ENCODE measurements around the gene KRT33A.
"Not testable (repeated sequence)": the region's sequence is repeated elsewhere in the genome, so short reads cannot be mapped to it uniquely, and the experiment has no call there.

KRT33A gene

DNA sequence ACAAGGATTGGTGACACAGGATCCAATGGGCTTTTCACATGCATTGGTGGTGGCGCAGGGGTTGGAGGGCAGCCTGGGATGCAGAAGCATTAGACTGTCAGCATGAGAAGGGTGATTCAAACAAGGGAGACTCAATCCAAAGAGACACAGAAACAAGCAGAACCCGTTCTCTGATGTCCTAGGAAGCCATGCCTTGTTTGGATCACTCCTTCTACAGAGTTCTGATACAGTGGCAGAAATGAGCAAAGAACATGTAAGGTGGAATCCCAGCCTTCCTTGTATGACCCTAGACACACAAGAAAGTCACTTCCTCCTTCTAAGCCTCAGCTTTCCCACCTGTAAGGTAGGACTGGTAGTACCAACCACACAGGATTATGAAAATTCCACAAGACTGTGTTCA, 13.3 kb upstream of the KRT33A start:
- no peak for DNase-seq (ENCODE audit: low spot score)

DNA sequence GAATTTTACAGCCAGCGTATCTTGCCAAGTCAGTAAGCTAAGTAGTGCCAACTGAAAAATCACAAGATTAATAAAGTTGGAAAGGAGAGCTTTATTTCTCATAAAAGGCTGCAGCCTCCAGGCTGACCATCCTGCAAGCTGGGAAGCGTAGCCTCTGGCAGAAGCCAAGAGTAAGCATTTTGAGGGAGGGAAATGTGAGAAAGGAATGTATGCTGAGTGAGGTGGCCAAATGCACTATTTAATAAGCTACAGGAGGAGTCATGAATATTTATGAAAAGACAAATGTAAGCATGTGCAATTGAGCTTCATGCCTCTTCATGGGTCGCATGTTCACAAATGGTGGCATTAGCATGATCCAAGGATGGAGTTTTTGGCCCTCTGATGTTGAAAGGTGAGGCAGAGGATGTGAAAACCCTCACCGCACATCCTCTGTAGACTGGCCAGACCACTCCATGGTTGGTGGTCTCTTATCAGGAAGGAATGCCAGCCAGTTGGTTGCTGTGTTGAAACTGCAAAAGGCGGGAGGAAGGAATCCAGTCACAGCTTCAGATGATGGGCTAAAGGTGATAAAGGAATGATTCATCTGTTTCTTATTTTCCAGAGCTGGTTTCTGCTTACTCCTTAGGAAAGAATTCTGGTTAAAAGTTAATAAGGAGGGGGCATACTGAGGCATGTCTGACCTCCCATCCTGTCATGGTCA, 9.8 kb upstream of the KRT33A start:
- DNase-seq (ENCODE audit: low spot score), result no peak

DNA sequence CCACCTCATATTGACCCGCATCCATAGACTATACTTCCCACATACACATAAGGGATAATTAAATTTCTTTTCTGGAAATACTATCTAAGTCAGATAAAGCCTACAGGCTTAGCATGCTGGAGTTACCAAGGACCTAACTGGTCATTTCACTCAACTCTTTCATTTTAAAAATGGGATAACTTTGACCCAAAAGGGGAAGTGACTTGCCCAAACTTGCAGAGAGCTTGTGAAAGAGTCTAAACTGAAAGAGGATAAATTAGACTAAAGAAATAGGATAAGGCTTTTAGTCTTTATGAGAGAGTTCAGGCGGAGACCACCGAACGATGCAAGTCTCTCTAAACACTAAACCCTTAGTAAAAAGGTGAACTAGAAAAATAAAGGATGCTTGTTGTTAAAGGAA, 3.9 kb upstream of the KRT33A start:
- DNase-seq (ENCODE audit: low spot score), result no peak

DNA sequence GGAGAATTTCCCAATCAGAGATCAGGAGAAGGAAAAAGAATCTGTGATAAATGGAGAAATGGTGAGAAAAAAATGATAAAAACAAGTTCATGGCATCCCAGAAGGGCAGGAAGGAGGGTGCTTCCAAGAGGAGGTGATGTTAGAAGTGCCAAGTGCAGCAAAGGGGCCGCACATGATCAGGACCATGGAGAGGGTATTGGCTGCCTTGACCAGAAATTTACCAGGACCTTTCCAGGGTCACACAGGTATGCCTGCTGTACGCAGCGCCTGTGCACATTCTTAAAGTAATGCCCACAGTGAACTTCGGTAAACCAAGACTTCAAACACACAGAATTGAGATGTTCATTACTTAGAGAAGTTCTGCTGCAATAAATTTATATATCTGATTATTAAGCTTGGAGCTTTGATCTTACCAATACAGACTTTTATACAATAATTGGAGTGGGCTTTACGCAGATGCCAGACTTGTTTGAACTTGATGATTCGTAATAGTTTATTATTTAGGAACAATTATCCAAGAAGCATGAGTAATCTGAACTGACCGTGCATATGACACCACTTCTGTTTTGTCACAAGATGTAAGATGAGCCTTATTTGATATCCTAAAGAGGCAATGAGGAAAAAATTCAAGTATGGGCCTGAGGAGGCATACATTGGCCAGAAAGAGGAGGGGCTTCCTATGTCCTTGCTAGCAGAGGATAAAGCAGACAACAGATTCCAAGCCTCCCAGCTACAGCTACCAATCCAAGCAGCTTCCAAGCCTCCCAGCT, 2.2 kb upstream of the KRT33A start:
- no peak for DNase-seq (ENCODE audit: low spot score)

DNA sequence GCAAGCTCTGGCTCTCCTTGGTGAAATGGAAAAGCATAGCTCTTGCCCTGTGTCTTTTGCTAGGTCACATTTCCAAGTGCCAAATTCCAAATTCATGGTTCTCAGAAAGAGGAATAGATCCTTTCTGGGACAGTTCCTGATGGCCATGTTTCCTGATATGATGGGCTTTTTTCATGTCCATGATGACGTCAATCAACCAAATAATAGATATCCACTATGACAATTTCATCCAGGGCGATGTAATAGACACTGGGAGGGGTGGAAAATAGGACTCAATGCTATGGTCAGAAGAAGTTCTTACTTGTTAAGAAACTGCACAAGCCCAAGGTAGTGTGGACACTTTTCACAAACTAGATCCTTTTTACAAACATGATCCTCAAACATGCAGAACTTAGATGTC, 549 bp upstream of the KRT33A start:
- no peak for DNase-seq (ENCODE audit: low spot score)

DNA sequence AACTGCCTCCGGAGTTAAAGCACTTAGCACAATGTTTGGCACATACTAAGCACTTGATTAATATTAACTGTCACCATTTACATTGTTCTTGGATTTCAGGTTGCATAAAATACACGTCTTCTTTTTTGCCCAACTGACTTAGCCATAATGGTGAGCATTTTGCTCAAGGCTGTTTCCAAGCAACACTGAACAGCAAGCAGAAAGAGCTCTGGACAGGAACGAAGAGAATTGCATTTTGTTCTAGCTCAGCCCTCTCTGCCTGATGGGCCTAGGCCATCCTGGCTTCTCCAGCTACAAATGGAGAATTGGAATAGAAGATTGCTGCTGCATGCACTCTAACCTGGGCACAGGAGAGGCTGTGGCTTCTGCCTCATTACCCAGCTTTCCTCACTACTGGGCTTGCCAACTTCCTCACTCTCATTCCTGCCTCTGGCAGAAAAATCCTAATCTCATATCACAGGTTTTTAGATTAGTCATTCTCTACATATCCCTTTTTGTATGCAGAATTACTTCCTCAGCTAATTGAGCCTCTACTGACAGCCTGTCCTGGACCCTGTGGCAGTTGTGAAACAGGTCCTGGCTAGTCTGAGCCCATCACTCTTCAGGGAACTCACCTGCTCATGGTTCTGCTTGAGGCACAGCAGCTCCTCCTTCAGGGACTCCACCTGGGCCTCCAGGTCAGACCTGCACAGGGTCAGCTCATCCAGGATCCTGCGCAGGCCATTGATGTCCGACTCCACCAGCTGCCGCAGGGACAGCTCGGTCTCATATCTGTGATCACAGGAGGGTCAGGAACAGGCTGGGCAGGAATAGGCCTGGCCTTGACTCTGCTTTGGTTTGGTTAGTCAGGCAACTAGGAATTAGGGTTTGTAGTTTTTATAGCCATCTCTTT, 2.5 kb downstream of the KRT33A start:
- no peak for DNase-seq (ENCODE audit: low spot score)

DNA sequence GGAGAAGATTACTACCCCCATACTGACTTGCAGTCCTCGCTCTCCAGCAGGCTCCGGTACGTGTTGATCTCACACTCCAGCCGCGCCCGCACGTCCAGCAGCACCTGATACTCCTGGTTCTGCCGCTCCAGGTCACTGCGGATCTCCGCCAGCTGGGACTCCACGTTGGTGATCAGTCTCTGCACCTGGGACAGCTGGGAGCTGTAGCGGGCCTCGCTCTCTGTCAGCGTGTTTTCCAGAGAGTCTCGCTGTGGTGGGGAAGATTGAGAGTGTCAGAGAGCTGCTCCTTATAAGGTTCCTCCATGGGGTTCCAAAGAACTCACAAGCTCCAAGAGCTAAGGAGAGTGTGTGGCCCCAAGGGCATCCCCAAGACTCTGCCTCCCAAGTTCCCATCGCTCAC, 4.2 kb downstream of the KRT33A start:
- DNase-seq (ENCODE audit: low spot score), result not testable (repeated sequence)

DNA sequence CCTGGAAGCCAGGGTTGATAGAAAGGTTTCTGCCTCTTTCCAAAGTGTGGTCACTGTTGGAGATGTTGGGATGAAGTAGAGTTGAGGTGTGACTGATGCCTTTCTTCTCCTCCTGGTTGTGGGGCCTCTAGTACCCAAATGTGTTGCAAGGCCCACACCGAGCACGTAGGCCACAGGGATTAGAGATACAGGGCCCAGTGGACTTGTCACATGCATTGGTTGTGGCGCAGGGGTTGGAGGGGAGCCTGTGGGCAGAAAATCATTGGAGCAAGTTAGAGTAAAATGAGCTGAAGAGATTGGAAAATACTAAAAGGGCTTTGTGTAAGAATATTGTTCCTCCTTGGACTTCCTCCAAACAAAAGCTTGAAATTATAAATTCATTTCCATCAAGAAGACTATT, 4.6 kb downstream of the KRT33A start:
- DNase-seq (ENCODE audit: low spot score), result no peak

DNA sequence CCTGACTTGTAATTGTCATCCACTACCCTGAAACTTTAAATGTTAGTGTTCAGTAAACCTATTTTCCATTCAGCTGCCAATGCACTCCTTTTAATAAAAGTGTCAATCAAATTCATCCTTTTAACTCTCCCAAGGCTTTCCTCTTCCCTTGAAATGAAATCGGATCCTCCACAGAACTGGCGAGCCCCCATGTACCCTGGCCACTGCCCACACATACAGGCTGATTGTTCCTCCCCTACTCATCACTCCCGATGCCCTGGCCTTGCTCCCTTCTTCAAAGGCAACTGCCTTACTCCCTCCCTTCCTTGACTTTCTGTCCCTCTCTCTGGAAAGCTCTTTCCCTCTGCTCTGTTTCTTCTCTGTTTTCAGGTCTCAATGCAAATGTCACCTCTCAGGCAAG, 7.6 kb downstream of the KRT33A start:
- DNase-seq (ENCODE audit: low spot score), result no peak

DNA sequence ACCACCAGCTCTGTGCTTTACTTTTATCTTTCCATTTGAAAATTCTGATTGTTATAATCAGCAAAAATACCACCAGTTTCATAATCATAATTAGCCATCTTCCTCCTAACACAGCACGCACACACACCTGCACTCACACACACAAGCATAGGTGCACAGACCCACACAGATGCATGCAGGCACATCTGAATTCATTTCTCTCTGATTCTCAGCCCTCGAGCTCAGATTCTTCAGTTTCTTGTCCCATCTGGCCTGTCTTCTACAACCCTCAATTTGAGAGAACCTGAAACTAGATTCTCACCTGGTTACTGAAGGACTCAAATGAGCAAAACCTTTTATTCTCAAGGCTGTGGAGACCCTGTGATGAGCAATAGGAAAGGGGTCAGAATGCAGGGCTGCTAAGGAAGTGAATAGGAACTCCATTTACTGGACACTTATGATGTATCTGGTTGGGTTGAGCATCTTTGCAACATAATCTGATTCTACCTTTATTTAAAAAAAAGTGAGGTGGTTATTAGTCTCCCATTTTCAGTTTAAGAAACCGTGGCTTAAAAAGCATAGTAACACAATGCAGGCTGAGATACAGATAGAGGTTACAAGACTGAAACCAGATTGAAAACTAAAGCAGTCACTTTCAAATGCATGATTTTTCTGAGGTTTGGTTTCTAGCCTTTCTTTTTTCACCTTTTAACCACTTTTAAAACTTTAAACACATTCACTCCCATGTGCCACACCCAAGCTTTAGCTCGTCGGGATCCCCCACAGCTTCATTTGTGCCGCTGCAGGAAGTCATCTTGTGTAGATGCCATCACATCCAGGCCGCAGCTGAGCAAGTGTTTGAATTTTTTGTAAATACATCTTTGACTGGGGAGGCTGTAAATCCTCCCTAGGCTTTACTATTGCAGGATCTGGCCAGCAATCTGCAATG, 9.4 kb downstream of the KRT33A start:
- no peak for DNase-seq (ENCODE audit: low spot score)

DNA sequence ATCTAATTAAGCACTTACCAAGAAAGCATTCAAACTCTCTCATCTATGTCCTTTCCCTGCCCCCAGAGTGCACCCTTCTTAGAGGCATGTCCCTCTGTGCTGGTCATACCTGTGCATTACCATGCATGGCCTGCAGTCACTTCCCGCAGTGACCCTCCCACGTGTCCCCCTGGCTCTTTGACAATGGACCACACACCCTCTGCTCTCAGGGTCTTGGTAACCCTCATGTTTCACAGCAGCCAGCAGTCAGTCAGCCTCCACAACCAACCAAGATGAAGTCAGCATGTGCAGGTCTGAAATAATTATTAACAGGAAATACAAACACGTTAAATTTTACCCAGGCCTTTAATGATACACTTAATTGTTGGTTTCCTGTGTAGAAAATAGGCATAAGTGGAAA, 10.1 kb downstream of the KRT33A start:
- DNase-seq (ENCODE audit: low spot score), result no peak

DNA sequence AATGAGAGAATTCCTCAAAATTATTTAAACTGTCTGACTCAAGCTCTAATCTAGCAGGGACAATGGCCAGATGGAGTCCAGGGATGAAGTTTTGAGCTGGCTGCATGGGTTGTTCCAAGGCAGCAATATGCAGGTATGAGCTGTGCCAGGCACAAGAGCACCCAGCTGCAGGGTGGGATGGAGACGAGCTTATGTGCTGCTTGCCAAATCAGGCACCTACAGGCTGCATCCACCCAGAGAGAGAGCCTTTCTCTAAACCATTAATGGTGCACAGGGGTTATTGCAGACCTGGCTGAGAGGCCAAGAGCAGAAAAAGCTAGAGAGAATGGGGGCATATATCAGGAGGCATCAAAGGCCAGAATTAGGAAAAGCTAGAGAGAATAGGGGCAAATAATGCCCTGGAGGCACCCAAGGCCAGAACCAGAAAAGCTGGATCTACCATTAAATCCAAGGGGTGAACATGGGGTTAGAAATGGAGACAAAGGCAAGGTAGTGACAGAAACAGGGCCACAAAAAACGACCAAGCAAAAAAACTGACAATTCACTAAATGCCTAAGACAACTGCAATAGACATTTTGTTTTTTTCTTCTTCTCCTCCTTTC, 11.0 kb downstream of the KRT33A start:
- no peak for DNase-seq (ENCODE audit: low spot score)

DNA sequence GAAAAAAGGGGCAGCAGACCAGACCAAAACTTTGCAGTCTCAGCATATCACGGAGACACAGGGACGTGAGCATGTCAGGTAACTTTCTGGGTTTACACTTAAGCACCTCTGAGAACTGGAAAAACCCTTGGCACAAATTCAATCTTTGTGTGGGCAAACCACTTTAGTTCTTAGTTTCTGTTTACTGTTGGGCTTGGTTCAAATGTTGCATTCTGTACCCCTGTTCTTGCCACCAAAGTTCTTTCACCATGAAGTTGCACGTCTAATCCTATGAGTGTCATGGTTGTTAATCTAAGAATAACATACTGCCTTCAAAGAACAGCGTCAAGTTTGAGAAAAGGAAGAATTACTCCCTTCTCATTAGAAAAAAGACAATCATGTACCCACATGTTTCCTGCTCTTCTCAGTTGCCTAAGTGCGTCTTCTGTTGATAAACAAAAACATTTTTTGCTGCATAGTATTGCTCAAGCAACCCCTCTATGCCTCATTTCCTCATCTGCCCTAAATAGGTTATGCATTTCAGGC, 11.6 kb downstream of the KRT33A start:
- DNase-seq (ENCODE audit: low spot score), result no peak

DNA sequence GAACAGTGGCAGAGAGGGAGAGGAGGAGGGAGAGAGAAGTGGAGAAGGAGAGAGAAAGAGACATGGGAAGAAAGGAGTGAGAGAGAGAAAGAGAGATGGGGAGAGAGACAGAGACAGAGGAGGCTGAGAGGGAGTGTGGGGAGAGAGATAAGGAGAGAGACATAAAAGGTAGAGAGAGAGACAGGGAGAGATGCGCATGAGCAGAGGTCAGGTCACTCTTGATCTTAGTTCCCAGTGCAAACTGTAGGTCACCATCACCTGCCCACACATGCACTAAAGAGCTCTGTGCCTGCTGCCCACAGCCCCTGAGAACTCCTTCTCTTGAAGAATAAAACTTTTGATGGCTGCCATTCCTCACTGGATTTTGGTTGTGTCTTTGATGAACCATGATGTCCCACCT, 14.9 kb downstream of the KRT33A start:
- no peak for DNase-seq (ENCODE audit: low spot score)

DNA sequence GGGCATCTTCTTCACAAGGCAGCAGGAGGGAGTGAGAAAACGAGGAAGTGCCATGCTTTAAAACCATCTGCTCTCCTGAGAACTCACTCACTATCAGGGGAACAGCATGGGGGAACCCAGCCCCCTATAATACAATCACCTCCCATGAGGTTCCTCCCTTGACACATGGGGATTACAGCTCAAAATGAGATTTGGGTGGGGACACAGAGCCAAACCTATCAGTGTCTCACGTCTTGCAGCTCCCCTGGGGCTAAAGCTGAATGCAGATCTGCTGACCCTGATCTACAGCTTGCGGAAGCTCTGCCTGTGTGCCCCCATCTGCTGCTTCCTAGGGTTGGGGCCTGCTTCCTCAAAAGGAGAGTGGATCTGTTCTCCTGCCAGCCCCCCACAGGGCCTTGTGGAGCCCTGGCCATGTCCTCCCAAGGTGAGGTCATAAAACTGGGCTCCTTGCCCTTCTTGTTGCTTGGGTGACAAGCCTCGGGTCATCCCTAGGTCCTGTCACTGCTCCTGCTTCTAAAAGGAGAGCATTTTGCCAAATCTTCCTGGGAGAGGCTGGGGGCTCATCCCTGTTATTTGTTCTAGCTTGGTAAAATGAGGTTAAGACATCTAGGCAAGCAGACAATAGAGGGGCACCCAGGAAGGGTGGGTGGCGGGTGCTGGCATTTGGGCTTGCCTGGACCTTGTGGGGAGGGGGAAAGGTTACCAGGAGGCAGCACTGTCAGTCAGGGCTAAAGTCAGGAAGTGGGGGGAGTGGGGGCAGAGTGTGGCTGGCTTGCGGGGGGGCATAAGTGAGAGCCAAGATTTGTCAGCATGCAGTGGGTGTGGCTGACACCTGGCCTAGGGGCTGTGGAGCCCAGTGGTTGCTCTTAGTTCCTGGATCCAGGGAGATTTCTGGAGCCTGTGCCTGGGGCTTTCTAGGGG, 16.0 kb downstream of the KRT33A start:
- no peak for DNase-seq (ENCODE audit: low spot score)

DNA sequence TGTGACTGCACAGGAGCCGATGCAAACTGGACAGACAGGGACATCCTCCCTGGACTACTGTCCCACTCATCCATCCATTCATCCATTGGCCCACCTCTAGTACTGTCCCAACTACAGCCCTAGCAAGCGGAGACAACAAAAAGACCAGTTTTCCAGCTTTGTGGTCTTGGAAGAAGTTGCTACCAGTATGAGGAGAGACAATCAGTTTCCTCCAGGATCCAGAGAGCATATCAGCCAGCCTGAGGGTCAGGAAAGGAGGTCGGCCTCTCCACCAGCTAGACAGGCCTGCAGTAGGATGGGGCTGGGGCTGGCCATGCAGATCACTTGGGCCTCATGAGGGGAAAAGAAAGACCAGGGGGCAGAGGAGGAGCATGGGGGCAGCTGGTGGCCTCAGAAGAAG, 16.8 kb downstream of the KRT33A start:
- DNase-seq (ENCODE audit: low spot score), result no peak

DNA sequence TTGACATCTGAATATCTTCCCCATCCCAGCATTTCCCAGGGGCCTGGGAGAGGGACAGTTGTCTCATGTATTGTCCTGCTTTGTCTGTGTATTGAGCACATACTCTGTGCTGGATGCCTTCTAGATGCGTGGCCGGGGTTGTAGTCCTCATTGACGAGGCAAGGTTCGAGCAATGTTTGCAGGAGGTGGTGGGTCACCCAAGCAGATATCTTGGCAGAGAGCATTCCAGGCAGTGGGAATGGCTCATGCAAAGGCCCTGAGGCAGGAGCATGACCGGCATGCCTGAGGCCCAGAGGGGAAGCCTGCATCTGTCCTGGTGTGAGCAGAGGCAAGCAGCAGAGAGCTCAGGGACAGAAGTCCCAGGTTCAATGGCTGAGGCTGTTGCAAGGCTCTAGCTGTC, 17.5 kb downstream of the KRT33A start:
- no peak for DNase-seq (ENCODE audit: low spot score)

DNA sequence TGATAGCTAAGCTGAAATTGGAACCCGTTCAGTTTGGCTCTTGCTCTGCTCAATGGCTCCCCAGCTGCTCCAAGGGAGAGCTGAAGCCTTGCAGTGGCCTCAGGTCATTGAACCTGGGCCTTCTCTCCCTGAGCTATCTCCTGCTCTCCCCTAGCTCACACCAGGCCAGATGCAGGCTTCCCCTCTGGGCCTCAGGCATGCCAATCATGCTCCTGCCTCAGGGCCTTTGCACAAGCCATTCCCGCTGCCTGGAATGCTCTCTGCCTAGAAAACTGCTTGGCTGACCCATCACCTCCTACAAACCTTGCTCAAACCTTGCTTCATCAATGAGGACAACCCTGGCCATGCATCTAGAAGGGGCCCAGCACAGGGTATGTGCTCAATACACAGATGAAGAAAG, 18.4 kb downstream of the KRT33A start:
- DNase-seq (ENCODE audit: low spot score), result no peak

DNA sequence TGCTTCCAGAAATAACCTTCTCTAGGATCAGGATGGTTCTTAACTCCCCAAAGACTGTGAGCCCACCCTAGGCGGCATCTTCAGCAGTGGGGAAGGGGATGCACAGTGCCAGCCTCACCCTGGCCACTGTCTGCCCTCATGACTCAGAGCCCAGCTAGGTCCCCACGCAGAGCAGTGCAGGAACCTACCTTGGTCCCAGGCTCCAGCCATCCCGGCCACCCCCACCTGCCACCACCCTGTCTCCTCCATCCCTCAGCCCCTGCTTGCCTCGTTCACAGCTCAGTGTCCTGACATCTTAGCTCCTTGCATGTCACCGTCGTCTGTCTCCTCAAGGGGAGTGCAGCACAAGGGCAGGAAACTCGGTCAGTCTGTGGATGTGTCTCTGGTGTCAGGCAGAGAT, 19.0 kb downstream of the KRT33A start:
- DNase-seq (ENCODE audit: low spot score), result no peak
